HCT116 (cell line): ENCODE data around the gene SI.

ENCODE experiments used
- CEBPB ChIP-seq: IDR thresholded peaks from 2 replicates; pipeline ENCODE4 v1.6.1; 2012; ENCODE audit warnings: low read depth
- EZH2 ChIP-seq: fragments of 200-600 bp; sonication (generic); IDR thresholded peaks from 2 replicates; pipeline ENCODE4 v1.6.1; 2017; ENCODE audit warnings: antibody characterized with exemption, mixed run types
- JUND ChIP-seq: IDR thresholded peaks from 2 replicates; pipeline ENCODE4 v1.6.1; 2012
- POLR2A ChIP-seq: IDR thresholded peaks from 2 replicates; pipeline ENCODE4 v1.7.0; 2011; ENCODE audit warnings: borderline replicate concordance; ENCODE audit not compliant: insufficient read depth, insufficient read length; ENCODE audit errors: extremely low read depth
- POLR2AphosphoS5 ChIP-seq: IDR thresholded peaks from 2 replicates; pipeline ENCODE4 v1.6.1; 2011; ENCODE audit warnings: mild to moderate bottlenecking, low read depth, low read length, moderate library complexity
- RAD21 ChIP-seq: IDR thresholded peaks from 2 replicates; pipeline ENCODE4 v1.6.1; 2012; ENCODE audit warnings: low read depth, mild to moderate bottlenecking
- SP1 ChIP-seq: IDR thresholded peaks from 2 replicates; pipeline ENCODE4 v1.6.1; 2012; ENCODE audit warnings: low read depth
- YY1 ChIP-seq: IDR thresholded peaks from 2 replicates; pipeline ENCODE4 v1.6.1; 2011; ENCODE audit warnings: low read length, low read depth, moderate library complexity, mild to moderate bottlenecking; ENCODE audit not compliant: insufficient replicate concordance; ENCODE audit errors: extremely low read depth
- ZNF274 ChIP-seq: fragments of 200-500 bp; sonication (Bioruptor generic); IDR thresholded peaks from 2 replicates; pipeline ENCODE4 v1.6.1; 2014; ENCODE audit warnings: mild to moderate bottlenecking, low read depth, low read length, inconsistent platforms
- TF ChIP-seq, protein P1 (sequence below): IDR thresholded peaks from 2 replicates; pipeline ENCODE4 v1.6.1; 2012; ENCODE audit warnings: low read depth
- TF ChIP-seq, protein P2 (sequence below), 3 experiments: fragments of 200-600 bp in 1 of 3; sonication (generic) in 1 of 3; IDR thresholded peaks in 2 of 3; conservative IDR thresholded peaks in 1 of 3; 2 replicates each; pipeline ENCODE4 v1.5.1; 2012 to 2017; ENCODE audit warnings: low read depth in 2 of 3, low read length in 2 of 3, antibody characterized with exemption in 1 of 3, borderline replicate concordance in 1 of 3, control low read depth in 1 of 3, mild to moderate bottlenecking in 1 of 3, mixed read lengths in 1 of 3, mixed run types in 1 of 3, moderate library complexity in 1 of 3; ENCODE audit not compliant: insufficient read depth in 1 of 3
- TF ChIP-seq, protein P3 (sequence below): IDR thresholded peaks from 2 replicates; pipeline ENCODE4 v1.6.1; 2012
- TF ChIP-seq, protein P4 (sequence below): IDR thresholded peaks from 2 replicates; pipeline ENCODE4 v1.6.1; 2011; ENCODE audit warnings: mild to moderate bottlenecking, low read length, moderate library complexity; ENCODE audit not compliant: insufficient replicate concordance; ENCODE audit errors: extremely low read depth

DNA sequence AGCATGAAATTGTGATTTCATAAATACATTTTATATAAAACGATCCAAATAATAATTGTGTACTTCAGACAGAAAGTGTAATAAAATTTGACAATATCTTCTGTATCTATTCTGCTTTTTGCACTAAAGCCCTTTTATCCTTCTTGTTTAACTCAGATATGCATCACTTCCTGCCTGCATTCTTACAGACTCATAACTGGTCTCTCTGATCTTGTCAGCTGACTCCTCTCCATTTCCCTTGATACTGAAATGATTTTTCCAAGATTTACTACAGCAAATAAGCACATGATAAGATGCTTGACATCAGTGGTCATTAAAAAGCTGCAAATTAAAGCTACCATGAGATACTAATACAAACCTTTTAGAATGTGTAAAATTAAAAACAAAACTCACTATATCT is 25.3 kb upstream of the SI start:
- TF ChIP-seq SP1 (no peak), YY1 (no peak), POLR2A (no peak), JUND (no peak), POLR2AphosphoS5 (no peak), EZH2 (no peak), ZNF274 (no peak), RAD21 (no peak), CEBPB (no peak)
- TF ChIP-seq, protein P1, sequence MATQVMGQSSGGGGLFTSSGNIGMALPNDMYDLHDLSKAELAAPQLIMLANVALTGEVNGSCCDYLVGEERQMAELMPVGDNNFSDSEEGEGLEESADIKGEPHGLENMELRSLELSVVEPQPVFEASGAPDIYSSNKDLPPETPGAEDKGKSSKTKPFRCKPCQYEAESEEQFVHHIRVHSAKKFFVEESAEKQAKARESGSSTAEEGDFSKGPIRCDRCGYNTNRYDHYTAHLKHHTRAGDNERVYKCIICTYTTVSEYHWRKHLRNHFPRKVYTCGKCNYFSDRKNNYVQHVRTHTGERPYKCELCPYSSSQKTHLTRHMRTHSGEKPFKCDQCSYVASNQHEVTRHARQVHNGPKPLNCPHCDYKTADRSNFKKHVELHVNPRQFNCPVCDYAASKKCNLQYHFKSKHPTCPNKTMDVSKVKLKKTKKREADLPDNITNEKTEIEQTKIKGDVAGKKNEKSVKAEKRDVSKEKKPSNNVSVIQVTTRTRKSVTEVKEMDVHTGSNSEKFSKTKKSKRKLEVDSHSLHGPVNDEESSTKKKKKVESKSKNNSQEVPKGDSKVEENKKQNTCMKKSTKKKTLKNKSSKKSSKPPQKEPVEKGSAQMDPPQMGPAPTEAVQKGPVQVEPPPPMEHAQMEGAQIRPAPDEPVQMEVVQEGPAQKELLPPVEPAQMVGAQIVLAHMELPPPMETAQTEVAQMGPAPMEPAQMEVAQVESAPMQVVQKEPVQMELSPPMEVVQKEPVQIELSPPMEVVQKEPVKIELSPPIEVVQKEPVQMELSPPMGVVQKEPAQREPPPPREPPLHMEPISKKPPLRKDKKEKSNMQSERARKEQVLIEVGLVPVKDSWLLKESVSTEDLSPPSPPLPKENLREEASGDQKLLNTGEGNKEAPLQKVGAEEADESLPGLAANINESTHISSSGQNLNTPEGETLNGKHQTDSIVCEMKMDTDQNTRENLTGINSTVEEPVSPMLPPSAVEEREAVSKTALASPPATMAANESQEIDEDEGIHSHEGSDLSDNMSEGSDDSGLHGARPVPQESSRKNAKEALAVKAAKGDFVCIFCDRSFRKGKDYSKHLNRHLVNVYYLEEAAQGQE: no peak
- TF ChIP-seq, protein P2, sequence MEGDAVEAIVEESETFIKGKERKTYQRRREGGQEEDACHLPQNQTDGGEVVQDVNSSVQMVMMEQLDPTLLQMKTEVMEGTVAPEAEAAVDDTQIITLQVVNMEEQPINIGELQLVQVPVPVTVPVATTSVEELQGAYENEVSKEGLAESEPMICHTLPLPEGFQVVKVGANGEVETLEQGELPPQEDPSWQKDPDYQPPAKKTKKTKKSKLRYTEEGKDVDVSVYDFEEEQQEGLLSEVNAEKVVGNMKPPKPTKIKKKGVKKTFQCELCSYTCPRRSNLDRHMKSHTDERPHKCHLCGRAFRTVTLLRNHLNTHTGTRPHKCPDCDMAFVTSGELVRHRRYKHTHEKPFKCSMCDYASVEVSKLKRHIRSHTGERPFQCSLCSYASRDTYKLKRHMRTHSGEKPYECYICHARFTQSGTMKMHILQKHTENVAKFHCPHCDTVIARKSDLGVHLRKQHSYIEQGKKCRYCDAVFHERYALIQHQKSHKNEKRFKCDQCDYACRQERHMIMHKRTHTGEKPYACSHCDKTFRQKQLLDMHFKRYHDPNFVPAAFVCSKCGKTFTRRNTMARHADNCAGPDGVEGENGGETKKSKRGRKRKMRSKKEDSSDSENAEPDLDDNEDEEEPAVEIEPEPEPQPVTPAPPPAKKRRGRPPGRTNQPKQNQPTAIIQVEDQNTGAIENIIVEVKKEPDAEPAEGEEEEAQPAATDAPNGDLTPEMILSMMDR (IDR thresholded peaks at IDR 0.05 in 2 of 3, conservative IDR thresholded peaks at IDR 0.05 in 1 of 3; ENCODE audit: borderline replicate concordance in 1 of 3, insufficient read depth in 1 of 3, low read depth in 2 of 3, low read length in 2 of 3): no peak
- TF ChIP-seq, protein P3, sequence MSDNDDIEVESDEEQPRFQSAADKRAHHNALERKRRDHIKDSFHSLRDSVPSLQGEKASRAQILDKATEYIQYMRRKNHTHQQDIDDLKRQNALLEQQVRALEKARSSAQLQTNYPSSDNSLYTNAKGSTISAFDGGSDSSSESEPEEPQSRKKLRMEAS: no peak
- TF ChIP-seq, protein P4, sequence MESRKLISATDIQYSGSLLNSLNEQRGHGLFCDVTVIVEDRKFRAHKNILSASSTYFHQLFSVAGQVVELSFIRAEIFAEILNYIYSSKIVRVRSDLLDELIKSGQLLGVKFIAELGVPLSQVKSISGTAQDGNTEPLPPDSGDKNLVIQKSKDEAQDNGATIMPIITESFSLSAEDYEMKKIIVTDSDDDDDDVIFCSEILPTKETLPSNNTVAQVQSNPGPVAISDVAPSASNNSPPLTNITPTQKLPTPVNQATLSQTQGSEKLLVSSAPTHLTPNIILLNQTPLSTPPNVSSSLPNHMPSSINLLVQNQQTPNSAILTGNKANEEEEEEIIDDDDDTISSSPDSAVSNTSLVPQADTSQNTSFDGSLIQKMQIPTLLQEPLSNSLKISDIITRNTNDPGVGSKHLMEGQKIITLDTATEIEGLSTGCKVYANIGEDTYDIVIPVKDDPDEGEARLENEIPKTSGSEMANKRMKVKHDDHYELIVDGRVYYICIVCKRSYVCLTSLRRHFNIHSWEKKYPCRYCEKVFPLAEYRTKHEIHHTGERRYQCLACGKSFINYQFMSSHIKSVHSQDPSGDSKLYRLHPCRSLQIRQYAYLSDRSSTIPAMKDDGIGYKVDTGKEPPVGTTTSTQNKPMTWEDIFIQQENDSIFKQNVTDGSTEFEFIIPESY: no peak
